Activated CD4-positive, alpha-beta T cell treated with anti-CD3 and anti-CD28 coated beads for 24 hours (primary cell): Measurements from ENCODE around the gene CHPF.

Source experiments
- DNase-seq, 2 donors: peaks; one replicate each; pipeline ENCODE4 v3.0.0-alpha.2; 2020; ENCODE audit warnings: low read depth in 2 of 2

CHPF gene

DNA sequence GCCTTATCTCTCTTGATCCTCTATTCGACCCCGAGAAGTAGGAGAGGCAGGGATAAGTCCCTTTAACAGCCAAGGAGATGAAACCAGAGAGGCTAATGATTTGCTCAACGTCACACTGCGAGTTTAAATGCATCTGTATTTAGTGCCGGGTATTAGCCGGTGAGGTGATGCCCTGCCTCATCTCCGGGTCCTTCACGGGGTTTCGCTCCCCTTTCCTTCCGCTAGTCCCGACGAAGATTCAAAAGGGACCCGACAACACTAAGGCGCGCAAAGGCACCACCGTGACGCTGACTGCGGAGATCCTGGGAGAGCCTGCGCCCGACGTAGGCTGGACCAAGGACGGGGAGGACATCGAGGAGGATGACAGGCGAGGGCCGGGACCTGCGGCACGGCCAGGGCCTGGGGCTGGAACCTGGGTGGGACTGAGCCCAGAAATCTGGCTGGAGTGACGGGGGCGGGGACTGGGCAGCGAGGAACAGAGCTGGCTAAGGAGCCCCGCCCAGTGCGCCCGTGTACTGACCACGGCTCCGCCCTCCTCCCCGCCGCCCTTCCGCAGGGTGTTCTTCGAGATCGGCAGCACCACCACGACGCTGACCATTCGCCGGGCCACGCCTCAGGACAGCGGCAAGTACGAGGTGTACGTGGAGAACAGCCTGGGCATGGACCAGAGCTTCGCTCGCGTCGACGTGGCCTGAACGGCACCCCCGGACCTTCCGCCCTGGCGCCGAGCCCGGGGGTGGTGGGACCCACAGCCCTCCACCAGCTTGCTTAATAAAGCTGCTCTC lies 45.9 kb downstream of the CHPF start:
- DNase-seq, result no peak

GRCh38 chr2:219496825-219497494 lies 46.6 kb downstream of the CHPF start:
- DNase-seq, result no peak

DNA sequence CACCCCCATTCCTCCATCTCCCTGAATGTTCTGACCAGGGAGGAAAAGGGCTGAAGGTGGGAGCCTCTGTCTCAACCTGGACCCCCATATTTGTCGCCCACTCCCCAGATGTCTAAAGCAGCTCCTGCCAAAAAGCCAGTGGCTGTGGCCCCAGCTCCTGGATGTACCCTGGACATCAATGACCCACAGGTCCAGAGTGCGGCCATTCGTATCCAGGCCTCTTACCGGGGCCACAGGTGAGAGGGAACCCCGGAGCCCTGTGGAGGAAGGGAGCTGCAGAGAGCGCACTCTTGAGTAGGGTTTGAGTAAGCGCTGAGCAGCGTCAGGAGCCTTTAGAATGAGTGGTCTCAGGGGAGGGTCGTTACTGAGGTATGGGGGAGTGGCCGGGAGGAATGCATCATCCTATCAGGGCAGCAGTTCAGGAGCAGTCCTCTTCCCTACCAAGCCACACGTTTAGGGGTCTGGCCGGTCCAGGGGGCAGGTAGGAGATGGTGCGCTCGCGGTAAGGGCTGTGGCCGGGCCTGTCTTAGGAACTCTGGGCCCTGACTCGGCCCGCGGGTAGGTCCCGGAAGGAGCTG lies 47.3 kb downstream of the CHPF start:
- DNase-seq, result no peak

GRCh38 chr2:219495531-219496122 lies 48.0 kb downstream of the CHPF start:
- peak; percentile 28 to 39 for DNase-seq

DNA sequence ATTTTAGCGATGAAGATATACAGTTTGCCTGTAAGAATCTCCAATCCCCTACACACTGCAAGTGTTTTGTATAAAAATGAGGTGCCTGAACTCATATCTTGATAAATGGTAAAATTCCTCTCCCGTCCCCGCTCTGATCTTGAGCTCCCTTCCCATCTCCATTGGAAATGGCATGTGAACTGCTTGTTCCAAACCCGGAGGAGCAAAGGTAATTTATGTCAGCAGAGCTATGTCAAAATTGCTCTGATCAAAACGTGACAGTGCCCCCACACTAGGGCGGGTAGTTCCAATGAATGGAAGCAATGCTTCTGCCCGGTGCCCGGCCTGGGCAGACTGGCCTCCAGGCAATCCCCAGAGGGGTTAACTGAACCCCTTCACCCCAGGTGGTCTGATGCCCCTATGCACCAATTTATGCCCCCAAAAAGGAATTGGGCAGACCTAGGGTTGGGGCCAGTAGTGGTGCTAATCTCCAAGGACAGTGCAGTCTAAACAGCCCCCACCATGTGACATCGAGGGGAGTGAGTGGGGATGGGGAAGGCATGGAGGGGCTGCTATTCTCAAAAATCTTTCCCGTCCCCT lies 48.6 kb downstream of the CHPF start:
- DNase-seq, result no peak

GRCh38 chr2:219493086-219493485 lies 50.5 kb downstream of the CHPF start:
- DNase-seq, result no peak

DNA sequence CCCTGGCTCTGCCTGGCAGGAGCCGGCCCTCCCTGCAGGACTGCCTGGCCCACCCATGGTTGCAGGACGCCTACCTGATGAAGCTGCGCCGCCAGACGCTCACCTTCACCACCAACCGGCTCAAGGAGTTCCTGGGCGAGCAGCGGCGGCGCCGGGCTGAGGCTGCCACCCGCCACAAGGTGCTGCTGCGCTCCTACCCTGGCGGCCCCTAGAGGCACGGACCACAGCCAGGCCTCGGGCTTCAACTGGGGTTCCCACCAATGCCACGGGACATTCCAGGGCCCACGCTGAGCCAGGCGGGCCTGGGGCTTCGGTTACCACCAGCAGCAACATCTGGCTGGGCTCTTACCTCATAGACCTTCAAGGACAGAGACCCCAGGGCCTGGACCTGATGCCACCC lies 51.0 kb downstream of the CHPF start:
- no peak for DNase-seq

DNA sequence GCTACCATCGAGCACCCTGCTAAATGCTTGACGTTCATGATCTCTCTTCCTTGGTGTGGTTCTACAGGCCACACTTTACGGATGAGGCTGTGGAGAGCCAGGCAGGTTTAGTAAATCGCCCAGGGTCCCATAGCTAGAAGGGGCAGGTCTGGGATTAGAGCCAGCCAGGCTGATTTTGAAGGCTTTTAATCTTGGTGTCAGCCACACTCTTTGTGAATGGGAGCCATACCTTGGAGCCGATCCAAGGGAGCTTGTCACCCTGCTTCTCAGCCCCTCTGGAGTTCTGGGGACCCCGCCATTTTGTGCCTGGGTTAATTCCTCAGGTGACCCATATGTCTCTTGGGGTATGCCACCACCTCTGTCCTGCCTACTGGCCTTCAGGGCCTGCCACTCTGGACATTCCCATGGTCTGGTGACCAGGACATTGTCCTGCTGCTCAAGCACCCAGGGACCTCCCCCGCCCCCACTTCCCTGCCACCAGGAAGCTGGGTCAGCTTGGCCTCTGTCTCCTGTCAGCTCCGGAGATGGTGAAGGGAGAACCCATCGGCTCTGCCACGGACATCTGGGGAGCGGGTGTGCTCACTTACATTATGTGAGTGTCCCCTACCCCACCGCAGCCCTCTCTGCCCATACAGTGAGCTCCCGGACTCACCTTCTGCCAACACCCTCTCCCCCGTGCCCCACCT lies 52.2 kb downstream of the CHPF start:
- no peak for DNase-seq

GRCh38 chr2:219490600-219491130 lies 52.9 kb downstream of the CHPF start:
- DNase-seq, result no peak

DNA sequence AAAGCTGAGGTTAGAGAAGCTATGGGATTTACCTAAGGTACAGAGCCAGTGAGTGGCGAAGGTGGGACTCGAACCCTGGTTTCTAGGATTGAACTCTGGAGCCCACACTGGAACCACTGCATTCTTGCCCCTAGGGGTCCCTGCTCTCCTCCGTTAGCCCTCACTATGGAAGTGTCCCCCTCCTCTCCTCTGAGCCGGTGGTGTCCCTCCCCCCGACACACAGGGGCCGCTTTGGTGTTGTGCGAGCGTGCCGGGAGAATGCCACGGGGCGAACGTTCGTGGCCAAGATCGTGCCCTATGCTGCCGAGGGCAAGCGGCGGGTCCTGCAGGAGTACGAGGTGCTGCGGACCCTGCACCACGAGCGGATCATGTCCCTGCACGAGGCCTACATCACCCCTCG lies 53.4 kb downstream of the CHPF start:
- DNase-seq, result no peak

DNA sequence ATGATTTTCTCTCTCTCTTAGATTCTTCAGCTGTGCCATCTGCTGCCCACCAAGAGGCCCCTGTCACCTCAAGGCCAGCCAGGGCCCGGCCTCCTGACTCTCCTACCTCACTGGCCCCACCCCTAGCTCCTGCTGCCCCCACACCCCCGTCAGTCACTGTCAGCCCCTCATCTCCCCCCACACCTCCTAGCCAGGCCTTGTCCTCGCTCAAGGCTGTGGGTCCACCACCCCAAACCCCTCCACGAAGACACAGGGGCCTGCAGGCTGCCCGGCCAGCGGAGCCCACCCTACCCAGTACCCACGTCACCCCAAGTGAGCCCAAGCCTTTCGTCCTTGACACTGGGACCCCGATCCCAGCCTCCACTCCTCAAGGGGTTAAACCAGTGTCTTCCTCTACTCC lies 54.3 kb downstream of the CHPF start:
- DNase-seq, result no peak
